OCI-LY7 (cell line): Measurements from ENCODE around the gene CCDC194. TPM values are rescaled to one million over a fixed set of nuclear protein-coding genes. Genes with fewer than 3 reads are reported as not detected.

ENCODE experiments used
- BruUV-seq: library from RNA; stranded (reverse); fragments of 400-500 nt; replicated peaks from 2 replicates; lab custom pipeline; 2021; lab: Mats Ljungman, UMichigan
- CTCF ChIA-PET: fragments of 300-600 bp; sonication (Branson Sonifier 250); formaldehyde crosslinking; loops from one replicate; lab custom pipeline; 2022; ENCODE audit warnings: antibody characterized with exemption; ENCODE audit not compliant: unreplicated experiment; lab: Charles Lee
- POLR2A ChIA-PET: fragments of 300-600 bp; sonication (Branson Sonifier 250); formaldehyde crosslinking; loops from one replicate; lab custom pipeline; 2022; ENCODE audit warnings: antibody characterized with exemption; lab: Charles Lee
- DNase-seq: peaks from one replicate; pipeline ENCODE4 v3.0.0-alpha.2; 2015; ENCODE audit warnings: low spot score
- H2AFZ ChIP-seq: fragments of 200-600 bp; sonication (generic), shearing (Covaris generic); 2 replicates; pipeline ENCODE4 v1.6.1; 2014; ENCODE audit warnings: mild to moderate bottlenecking, antibody characterized with exemption, low read length, moderate library complexity
- H3K27ac ChIP-seq: fragments of 200-600 bp; sonication (generic); 2 replicates; pipeline ENCODE4 v1.5.1; 2014; ENCODE audit warnings: mixed run types, low read depth, mild to moderate bottlenecking, moderate library complexity, low read length, inconsistent platforms; ENCODE audit not compliant: poor library complexity, severe bottlenecking
- H3K36me3 ChIP-seq: fragments of 200-600 bp; sonication (generic); 2 replicates; pipeline ENCODE4 v1.6.1; 2014; ENCODE audit warnings: mild to moderate bottlenecking, antibody characterized with exemption, low read length, moderate library complexity, mixed read lengths; ENCODE audit not compliant: insufficient read depth
- H3K4me1 ChIP-seq: fragments of 200-600 bp; sonication (generic); 2 replicates; pipeline ENCODE4 v1.5.1; 2014; ENCODE audit warnings: mild to moderate bottlenecking, low read length; ENCODE audit not compliant: insufficient read depth, poor library complexity, severe bottlenecking
- H3K4me2 ChIP-seq: fragments of 200-600 bp; sonication (generic); 2 replicates; pipeline ENCODE4 v1.6.1; 2014; ENCODE audit warnings: mild to moderate bottlenecking, low read length
- H3K4me3 ChIP-seq: fragments of 200-600 bp; sonication (generic); 2 replicates; pipeline ENCODE4 v1.5.1; 2014; ENCODE audit warnings: mild to moderate bottlenecking, low read depth, low read length; ENCODE audit not compliant: poor library complexity, severe bottlenecking
- H3K79me2 ChIP-seq: fragments of 200-600 bp; sonication (generic); 2 replicates; pipeline ENCODE4 v1.6.1; 2016; ENCODE audit warnings: low read depth, mild to moderate bottlenecking, low read length, moderate library complexity, mixed read lengths; ENCODE audit not compliant: insufficient read depth
- H3K9me2 ChIP-seq: fragments of 200-600 bp; sonication (generic); 2 replicates; pipeline ENCODE4 v1.6.1; 2016; ENCODE audit warnings: mild to moderate bottlenecking, low read length, mixed read lengths; ENCODE audit not compliant: insufficient read depth
- H3K9me3 ChIP-seq: fragments of 200-600 bp; sonication (generic); 2 replicates; pipeline ENCODE4 v1.6.1; 2014; ENCODE audit warnings: mild to moderate bottlenecking, mixed run types, low read length, mixed read lengths
- H4K20me1 ChIP-seq: fragments of 200-600 bp; sonication (generic); 2 replicates; pipeline ENCODE4 v1.6.1; 2014; ENCODE audit warnings: mild to moderate bottlenecking, antibody characterized with exemption, low read length, moderate library complexity, mixed read lengths; ENCODE audit not compliant: insufficient read depth
- CTCF ChIP-seq: fragments of 200-600 bp; sonication (generic); conservative IDR thresholded peaks from 2 replicates; pipeline ENCODE4 v1.5.1; 2014; ENCODE audit warnings: mild to moderate bottlenecking, antibody characterized with exemption, low read length, moderate library complexity, mixed read lengths
- EZH2phosphoT487 ChIP-seq: fragments of 200-600 bp; sonication (generic); IDR thresholded peaks from 2 replicates; pipeline ENCODE4 v1.6.1; 2018; ENCODE audit warnings: low read depth, borderline replicate concordance, mild to moderate bottlenecking, mixed run types, antibody characterized with exemption, low read length, moderate library complexity, mixed read lengths
- intact Hi-C: fragments of 100-400 bp; cut with micrococcal nuclease; formaldehyde crosslinking; loops from one replicate; pipeline ENCODE4 v1.10.0; 2022; ENCODE audit not compliant: unreplicated experiment
- total RNA-seq, 2 experiments: library from RNA; depleted of rRNA in 1 of 2; stranded (reverse); fragments of >200 nt in 1 of 2; shearing (Covaris generic) in 1 of 2; gene quantifications; 2 replicates each; pipeline ENCODE4 v1.2.3, GENCODE V29; 2014 to 2022

CCDC194 gene
- total RNA-seq, 2 experiments from 2014 or later: 2.4 to 8.8 TPM

- BruUV-seq: no TSS peak
- POLR2A ChIA-PET: interaction anchor here (0.7 kb wide), 1 partner anchor 19 kb away, joined by 3 read pairs; no protein-coding TSS in a partner anchor
- no peaks in the 10 kb centered on the region for H3K79me2 ChIP-seq
- no peak overlapping the region for H3K4me2 ChIP-seq
- H3K27ac ChIP-seq: no peak overlapping the region
- no peaks in the 10 kb centered on the region for H3K9me2 ChIP-seq
- no peak overlapping the region for H2AFZ ChIP-seq
- intact Hi-C loops: no loop called here
- no peaks in the 10 kb centered on the region for H4K20me1 ChIP-seq
- no peak for DNase-seq
- CTCF ChIA-PET: no interaction called here
- H3K9me3 ChIP-seq: no peaks in the 10 kb centered on the region
- no peaks in the 10 kb centered on the region for H3K4me1 ChIP-seq
- H3K36me3 ChIP-seq: no peaks in the 10 kb centered on the region
- no peak overlapping the region for H3K4me3 ChIP-seq
- TF ChIP-seq EZH2phosphoT487 (no peak), CTCF (no peak)
Measured at GRCh38 chr19:17357078-17357666, 36.8 kb downstream of the CCDC194 start.

- H2AFZ ChIP-seq: no peak overlapping the region
Measured at GRCh38 chr19:17353386-17353785, 40.6 kb downstream of the CCDC194 start.

More at GRCh38 chr19:17353386-17353785, 40.6 kb downstream of the CCDC194 start:
- DNase-seq: no peak
- POLR2A ChIA-PET: no interaction called here
- CTCF ChIA-PET: no interaction called here
- intact Hi-C loops: no loop called here
- no TSS peak for BruUV-seq
- Histone ChIP-seq H3K9me3 (no peaks in the 10 kb centered on the region), H4K20me1 (no peaks in the 10 kb centered on the region), H3K27ac (no peak overlapping the region), H3K9me2 (no peaks in the 10 kb centered on the region), H3K4me3 (no peak overlapping the region), H3K4me2 (no peak overlapping the region), H3K36me3 (no peaks in the 10 kb centered on the region), H3K4me1 (peaks cover 16% of the 10 kb centered on the region), H3K79me2 (no peaks in the 10 kb centered on the region)
- no peak for TF ChIP-seq EZH2phosphoT487
- TF ChIP-seq CTCF: no peak
